Stromal cell of bone marrow (primary cell): ENCODE measurements around the gene EVI5L.
"Not testable (repeated sequence)": the region's sequence is repeated elsewhere in the genome, so short reads cannot be mapped to it uniquely, and the experiment has no call there.

Experiments
- DNase-seq: peaks from one replicate; pipeline ENCODE4 v3.0.0-alpha.2; 2012; ENCODE audit warnings: low read depth

Gene EVI5L

DNA sequence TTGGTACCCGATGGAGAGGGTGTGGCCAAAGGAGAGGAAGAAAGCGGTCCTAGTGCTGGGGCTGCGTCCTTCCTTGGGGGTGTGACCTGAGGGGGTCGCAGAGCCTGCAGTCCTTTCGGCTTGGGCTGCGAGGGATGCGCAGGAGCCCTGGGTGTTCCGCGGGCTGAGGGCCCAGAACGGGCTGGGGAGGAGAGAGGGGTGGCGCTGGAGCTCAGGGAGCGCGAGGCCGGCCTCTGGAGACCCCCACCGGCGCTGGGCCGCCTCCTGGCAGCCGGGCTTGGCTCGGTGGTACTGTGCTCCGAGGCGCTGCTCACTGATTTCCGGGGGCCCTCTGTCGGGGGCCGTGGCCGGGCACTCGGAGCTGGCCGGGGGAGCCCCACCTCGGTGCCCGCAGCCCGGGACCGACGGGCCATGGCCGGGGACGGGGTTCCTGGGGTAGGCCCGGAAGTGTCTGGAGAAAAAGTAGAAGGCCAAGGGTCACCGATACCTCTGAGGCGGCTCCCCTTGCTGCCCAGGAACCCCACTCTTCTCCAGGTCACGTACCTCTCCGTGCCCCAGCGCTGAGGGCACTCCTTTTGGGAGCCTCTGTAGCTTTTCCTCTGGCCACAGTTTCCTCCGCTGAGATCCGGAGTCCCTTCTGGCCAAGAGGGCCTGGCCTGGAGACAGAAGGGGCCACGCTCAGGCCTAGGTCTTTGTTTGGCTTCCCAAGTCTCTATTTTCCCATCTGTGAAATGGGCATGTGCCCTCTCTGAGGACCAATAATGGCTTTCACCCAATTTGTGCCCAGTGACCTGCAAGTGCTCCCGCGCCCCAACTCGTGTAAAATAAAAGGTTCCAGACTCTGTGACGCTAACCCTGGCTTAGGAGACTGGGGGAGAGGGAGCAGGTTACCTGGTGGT lies 42.5 kb downstream of the EVI5L start:
- no peak for DNase-seq

DNA sequence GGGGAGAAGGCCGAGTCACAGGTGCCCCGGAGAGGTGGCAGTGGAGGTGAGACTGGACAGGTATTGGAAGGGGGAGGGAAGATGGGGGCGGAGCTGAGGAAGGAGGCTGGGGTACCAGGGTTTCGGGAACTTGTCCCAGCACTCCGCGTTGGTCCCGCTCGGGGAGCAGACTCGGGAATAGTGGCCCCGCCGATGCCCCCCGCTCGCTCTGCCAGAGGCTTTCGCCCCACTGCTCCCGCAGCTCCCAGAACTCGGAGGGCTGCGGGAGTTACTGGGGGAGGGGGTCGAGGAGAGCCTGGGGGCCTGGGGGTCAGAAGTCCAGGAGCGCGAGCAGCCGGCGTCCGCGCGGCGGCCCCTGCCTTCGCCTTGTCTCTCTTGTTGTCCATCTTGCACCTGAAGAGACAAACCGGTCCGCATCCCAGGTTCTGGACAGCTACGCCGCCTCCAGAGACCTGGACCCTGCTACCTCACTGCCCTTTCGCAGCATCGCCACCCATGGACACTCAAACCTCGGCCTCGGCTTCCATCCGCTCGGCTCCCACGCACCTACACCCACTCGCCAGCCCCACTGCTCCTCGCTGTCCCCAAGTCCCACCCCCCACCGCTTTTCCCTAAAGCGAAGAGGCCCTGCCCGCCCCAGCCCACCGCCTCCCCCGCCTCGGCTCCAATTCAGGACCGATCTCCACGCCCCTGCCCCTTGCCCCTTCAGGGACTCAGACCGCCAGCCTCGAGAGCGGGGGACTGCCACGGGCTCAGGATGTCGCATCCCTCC lies 43.5 kb downstream of the EVI5L start:
- no peak for DNase-seq

DNA sequence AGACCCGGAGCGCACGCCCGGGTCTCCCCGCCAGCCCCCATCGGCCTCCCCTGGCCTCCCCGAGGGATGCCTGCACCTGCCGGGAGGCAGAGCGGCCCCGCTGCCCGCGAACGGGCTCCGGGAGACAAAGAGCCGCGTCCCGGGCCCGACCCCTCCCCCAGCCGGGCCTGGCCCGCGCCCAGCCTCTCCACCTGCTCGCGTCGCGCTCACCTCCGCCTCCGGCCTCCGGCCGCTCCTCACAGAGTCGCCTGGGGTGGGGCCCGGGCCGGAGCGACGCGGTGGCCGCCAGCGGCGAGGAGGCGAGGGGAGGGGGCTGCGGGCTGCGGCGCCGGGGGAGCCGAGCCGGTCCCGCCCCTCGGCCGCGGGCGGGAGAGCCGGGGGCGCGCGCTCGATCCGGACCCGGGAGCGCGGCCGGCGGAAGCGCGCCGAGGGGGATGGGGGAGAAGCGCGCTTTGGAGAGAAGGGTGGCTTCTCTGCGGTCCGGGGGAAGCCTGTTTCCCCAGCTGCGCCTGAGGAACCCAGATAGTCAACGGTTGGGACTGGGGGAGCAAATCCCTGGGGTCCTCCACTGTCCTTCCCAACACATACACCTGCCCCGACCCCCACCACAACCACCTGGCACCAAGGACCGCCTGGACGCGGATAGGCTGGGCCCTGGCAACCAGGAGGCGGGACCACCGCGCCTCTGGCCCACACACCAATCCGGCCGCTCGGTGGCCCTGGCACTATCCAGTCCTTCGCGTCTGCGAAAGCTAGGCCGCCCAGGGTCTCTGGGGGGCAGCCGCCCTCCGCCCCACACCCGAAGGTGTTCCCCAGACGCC lies 44.3 kb downstream of the EVI5L start, which contains the start of gene PRR36:
PRR36 (minus strand) TSS at position 315 of the 821 bp plus-strand sequence. CDS start 701 bp downstream, outside the sequence.
- DNase-seq: no peak

DNA sequence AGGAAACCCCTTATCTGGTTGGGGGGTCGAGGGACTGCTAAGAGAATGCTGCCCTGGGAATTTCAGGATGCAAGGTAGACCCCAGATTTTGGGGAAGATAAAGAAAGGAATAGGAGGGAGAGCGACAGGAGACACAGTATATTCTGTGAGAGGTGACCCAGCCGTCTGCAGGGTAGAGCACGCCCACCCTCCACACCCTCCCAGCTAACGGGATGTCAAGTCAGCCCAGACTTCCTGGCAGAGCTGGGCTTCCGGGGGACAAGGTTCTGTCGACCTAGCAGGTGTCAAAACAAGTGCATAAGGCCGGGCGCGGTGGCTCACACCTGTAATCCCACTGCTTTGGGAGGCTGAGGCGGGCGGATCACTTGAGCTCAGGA lies 44.9 kb downstream of the EVI5L start:
- DNase-seq: no peak

DNA sequence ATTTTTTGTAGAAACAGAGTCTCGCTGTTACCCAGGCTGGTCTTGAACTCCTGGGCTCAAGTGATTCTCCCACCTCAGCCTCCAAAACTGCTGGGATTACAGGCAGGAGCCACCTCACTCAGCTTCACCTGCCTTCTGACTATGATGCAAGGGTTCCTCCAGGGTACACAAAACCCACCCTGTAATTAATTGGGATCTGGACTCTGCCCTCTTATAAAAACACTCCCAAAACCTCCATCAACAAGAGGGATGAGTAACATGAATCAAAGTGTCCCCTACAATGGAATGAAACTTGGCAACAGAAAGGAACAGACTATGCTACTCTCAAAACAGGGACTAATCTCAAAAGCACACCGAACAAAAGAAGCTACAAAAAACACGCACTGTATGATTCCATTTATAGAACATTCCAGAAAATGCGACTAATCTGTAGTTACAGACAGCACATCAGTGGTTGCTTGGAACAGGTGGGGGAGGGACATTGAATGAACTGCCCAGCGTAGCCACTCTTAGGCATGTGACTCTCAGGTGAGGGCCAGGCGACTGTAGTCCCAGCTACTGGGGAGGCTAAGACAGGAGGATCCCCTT lies 47.3 kb downstream of the EVI5L start:
- no peak for DNase-seq

DNA sequence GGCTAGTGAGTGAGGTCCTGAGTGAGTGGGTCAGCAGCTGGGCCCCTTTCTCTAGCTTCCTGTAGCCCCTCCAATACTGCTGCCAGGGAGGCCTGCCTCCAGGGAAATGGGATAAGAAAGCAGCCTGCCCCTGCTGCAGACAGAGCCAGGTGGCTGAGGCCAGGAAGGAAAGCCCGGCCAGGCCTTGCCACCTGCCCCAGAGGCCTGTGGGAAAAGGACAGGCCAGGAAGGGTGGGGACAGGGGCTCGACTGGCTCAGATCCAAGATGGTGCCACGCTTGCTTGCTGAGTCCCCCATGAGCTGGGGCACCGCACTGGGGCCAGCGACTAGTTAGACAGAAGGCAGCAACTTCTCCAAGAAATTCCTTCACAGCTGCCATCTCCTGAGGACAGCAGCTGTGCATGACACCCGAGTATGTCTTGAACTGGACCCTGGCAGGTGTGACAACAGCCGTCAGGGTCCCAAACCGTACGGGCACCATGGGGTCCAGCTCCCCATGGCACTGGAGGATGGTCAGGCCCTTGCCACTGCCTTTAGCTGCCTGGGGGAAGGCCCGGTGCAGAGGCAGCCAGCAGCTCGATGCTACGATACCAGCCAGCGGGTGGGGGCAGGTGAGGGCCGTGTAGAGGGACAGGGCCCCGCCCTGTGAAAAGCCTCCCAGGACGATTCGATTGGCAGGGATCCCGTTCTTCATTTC lies 49.2 kb downstream of the EVI5L start:
- DNase-seq: no peak

DNA sequence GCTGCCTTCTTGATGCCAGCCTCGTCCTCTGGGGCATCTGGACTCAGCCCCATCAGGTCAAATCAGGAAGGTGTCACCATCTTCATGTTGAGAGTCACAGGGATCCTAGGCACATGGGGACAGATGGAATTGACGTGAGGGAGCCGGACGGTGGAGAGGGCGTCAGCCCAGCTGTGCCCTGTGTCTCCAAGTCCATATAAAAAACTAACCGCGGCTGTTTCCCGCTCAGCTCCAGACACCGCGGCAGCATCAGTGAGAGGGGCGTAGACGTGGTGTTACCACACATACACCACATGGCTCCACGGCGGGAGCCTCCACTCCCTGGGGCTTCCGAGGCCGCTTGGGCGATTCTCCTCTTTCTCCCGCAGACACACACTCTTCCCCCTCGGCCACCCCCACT lies 49.8 kb downstream of the EVI5L start:
- no peak for DNase-seq

DNA sequence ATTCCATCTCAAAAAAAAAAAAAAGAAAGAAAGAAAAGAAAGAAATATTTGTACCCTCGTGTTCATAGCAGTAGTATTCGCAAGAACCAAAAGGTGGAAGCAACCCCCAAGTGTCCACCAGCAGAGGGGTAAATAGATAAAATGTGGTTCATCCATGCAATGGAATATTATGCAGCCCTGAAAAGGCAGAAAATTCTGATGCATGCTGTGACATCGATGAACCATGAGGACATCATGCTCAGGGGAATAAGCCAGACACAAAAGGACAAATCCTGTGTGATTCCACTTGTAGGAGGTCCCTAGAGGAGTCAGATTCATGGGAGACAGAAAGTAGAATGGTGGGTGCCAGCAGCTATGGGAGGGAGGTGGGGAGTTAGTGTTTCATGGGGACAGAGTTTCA lies 51.9 kb downstream of the EVI5L start:
- DNase-seq: no peak

DNA sequence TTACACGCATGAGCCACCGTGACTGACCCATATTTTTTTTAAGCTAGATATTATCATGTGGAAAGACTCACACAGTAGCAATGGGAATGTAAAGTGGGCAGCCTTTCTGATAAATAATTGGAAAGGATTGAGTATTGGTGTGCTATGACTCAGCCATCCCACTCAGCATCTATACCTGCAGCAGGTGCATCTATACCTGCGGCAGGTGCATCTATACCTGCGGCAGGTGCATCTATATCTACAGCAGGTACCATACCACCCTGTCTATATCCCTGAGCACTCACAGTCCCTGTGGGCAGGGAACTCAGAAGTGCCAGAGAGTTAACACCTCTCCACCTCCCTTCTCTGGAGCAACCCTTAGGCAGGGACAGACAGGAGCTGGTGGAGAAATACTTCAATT lies 53.1 kb downstream of the EVI5L start:
- DNase-seq: no peak

DNA sequence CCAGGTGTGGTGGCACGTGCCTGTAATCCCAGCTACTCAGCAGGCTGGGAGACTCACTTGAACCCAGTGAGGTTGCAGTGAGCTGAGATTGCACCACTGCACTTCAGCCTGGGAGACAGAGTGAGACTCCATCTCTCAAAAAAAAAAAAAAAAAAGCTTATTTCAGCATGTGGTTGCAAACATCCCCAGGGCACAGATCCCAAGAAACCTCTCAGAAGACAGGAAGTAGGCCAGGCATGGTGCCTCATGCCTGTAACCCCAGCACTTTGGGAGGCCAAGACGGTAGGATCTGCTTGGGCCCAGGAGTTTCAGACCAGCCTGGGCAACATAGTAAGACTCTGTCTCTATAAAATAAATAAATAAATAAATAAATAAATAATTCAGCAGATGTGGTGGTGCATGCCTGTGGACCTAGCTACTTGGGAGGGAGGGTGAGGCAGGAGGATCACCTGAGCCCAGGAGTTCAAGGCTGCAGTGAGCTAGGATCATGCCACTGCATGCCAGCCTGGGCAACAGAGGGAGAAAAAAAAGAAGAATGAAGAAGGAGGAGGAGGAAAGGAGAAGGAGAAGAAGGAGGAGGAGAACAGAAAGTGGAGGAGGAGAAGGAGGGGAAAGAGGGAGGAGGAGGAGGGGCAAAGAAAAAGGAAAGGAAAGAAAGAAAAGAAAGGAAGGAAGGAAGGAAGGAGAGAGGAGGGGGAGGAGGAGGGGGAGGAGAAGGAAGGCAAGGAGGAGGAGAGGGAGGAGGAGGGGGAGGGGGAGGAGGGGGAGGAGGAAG lies 54.0 kb downstream of the EVI5L start:
- no peak for DNase-seq

DNA sequence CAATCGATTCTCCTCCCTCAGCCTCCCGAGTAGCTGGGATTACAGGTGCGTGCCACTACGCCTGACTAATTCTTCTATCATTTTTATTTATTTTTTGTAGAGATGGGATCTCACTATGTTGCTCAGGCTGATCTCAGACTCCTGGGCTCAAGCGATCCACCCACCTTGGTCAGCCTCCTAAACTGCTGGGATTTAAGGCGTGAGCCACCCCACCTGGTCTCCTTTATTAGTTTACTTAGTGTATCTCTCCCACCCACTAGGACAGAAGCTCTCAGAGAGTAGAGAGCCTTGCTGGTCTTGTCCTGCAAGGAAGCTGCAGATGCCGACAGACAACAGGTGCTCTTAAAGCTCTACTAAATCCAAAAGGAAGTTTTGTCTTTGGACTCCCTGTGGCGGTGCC lies 55.8 kb downstream of the EVI5L start:
- no peak for DNase-seq

DNA sequence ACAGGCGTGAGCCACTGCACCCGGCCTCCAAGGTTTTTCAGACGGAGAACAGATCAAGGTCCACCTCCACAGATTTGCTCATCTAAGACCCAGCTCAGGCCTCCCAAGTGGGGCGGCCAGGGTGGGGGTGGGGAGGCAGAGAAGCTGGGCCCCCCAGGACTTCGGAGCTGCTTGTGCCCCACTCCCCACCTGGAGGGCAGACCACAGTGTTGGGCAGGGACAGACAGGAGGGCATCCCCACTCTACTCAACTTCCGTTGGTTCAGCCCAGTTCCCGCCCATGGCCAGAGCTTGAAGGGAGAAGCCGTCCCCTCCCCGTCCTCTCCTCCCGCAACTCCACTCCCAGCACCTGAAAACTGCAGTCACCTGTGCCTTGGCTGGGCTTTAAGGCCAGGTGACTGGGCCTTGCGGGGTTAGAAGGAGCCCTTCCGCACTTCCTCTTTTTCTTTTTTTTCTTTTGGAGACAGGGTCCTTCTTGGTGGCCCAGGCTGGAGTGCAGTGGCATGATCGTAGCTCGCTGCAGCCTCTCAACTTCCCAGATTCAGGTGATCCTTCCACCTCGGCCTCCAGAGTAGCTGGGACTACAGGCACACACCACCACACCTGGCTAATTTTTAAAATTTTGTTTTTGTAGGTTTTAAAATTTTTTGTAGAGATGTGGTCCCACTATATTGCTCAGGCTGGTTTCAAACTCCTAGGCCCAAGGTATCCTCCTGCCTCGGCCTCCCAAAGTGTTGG lies 57.6 kb downstream of the EVI5L start:
- no peak for DNase-seq

DNA sequence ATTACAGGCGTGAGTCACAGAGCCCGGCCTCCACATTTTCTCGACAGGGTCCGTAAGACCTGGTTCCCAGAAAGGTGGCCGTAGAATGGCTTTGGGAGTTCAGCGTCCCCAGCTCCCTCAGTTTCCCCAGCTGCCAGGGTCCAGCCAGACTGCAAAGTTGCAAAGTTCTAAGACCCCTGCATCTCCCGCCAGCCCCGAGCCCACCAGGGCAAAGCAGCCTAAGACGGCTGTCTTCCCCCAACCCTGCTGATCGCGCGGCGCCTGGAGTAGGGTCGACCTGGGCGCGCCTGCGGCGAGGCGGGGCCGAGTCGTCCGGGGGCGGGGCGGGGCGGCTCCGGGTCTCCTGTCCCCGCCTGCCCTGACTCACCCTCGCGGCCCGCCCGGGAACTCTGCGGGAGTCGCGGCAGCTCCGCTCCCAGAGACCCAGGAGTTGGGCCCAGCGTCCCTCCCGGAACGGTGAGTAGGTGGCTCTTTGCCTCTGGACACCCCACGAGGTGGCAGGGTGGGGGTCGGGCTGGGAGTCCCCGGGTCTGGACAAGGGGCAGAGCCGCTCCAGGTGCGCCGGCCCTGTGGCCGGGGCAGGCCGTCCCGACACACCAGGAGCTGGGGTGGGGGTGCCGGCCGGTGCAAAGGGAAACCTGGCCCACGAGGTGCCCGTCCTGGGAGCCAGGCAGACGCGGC lies 58.3 kb downstream of the EVI5L start, which contains the start of gene LRRC8E:
LRRC8E (plus strand) TSS at position 366 of the 681 bp plus-strand sequence. CDS start 7,094 bp downstream, outside the sequence.
- peak; percentile 52 for DNase-seq

DNA sequence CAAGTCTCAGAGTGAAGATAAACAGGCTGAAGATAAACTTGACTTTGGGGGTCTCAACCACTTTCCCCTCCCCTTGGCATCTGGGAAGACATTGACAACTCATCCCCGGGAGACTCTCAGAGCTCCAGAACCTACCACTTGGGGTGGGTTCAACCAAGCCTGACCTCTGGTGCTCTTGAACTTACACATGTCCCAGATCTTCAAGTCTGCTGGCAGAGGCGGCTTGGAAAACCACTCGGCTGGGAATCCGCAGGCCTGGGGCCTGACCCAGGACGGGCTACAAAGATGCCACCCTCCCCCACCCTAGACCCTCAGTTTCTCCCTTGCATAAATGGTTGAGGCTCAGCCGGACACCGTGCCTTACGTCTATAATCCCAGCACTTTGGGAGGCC lies 58.8 kb downstream of the EVI5L start:
- DNase-seq: no peak

DNA sequence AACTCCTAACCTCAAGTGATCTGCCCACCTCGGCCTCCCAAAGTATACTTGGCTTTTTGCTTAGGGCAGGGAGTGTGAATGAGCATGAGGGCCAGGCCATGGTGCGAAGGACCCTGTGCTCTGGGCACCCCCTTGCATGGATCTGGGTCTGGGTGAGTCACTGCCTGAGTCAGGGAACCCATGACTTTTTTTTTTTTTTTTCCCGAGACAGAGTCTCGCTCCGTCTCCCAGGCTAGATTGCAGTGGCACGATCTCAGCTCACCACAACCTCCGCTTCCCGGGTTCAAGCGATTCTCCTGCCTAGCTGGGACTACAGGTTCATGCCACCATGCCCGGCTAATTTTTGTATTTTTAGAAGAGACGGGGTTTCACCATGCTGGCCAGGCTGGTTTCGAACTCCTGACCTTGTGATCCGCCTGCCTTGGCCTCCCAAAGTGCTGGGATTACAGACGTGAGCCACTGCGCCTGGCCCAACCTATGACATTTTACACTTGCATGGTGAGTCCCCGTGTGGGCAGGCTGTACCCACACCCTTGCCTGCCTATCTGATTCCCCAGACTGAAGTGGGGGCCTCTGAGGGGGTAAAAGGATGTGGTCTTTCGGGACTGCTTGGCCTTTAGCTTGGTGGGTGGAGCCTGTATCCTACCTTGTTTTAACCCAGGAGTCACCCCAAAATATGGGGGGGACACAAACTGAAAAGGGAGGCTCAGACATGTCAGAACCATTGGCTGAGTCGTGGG lies 63.5 kb downstream of the EVI5L start:
- DNase-seq: not testable (repeated sequence)

DNA sequence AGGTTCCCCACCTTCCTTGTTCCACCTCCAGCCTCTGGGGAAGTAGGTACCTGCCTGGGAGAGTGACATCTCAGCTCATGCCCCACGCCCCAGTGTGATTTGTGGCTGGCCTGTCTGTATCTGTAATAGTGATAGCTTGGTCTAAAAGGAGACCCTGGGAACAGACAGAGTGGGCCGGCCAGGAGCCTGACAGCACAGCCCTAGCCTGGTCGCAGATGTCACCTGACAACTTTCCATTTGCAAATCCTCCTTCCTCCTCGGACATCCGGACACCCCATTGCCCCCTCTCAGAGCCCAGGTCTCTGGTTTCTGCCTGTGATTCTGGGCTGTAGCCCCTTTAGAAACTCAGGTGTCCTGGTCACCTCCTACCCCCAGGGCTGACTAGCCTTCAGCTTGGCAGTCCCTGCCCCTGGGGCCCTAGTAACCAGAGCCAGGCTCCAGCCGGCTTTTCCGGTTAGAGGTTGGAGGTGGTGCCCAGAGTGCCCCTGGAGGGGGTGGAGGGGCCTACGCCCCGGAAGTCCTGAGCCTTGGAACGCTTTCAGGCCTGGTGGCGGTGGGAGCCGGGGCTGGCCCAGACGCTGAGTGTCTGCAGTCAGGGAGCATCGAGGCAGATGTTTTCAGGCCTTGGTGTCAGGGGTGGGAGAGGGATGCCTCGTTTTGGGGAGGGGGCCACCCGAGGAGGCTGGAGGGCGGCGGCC lies 64.7 kb downstream of the EVI5L start:
- DNase-seq: no peak

DNA sequence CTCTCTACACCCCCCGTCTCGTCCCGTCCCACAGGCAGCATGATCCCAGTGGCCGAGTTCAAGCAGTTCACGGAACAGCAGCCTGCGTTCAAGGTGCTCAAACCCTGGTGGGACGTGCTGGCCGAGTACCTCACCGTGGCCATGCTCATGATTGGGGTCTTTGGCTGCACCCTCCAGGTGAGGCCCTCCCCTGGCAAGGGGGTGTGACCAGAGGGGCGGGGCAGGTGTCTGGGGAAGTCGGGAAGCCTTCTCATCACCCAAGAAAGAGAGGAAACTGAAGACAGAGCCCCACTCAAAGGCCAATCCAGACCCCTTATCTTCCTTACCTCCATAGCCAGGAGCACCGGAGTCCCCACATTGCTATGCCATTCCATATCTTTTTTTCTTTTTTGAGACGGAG lies 65.5 kb downstream of the EVI5L start:
- DNase-seq: no peak

DNA sequence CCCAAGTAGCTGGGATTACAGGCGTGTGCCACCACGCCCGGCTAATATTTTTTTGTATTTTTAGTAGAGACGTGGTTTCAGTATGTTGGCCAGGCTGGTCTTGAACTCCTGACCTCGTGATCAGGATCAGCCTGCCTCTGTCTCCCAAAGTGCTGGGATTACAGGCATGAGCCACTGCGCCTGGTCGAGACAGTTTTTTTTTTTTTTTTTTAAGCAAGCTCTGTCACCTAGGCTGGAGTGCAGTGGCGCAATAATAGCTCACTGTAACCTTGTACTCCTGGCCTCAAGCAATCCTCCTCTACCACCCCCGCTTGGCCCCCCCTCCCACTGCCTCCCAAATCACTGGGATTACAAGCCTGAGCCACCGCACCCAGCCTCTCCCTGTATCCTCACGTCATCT lies 67.3 kb downstream of the EVI5L start:
- no peak for DNase-seq
